Progenitor cell of endocrine pancreas (in vitro differentiated cells): Measurements from ENCODE around the gene ITGB6. TPM values are rescaled to one million over a fixed set of nuclear protein-coding genes. Genes with fewer than 3 reads are reported as not detected.
A peak's percentile ranks its signal among the peaks of the same experiment; 100 is the strongest.

Source experiments
- DNase-seq: peaks from one replicate; pipeline ENCODE4 v3.0.0; 2021; ENCODE audit warnings: low spot score; ENCODE audit not compliant: unreplicated experiment
- H3K27ac Mint-ChIP-seq: 2 replicates; pipeline ENCODE4 v1.8.0; 2021; ENCODE audit warnings: mild to moderate bottlenecking, moderate library complexity, mixed read lengths
- H3K27me3 Mint-ChIP-seq: 2 replicates; pipeline ENCODE4 v1.8.0; 2021; ENCODE audit warnings: mixed read lengths
- H3K36me3 Mint-ChIP-seq: 2 replicates; pipeline ENCODE4 v1.8.0; 2022; ENCODE audit warnings: mixed read lengths; ENCODE audit not compliant: insufficient read depth
- H3K4me1 Mint-ChIP-seq: 2 replicates; pipeline ENCODE4 v1.8.0; 2021; ENCODE audit warnings: low read depth, mixed read lengths
- H3K4me3 Mint-ChIP-seq: 2 replicates; pipeline ENCODE4 v1.8.0; 2021; ENCODE audit warnings: low read depth, mild to moderate bottlenecking, moderate library complexity, mixed read lengths
- H3K9me3 Mint-ChIP-seq: 2 replicates; pipeline ENCODE4 v1.8.0; 2021; ENCODE audit warnings: low read depth, mixed read lengths
- CTCF ChIP-seq: fragments of 200-600 bp; sonication (generic); IDR thresholded peaks from one replicate; pipeline ENCODE4 v1.5.0; 2021; ENCODE audit warnings: antibody characterized with exemption, mild to moderate bottlenecking; ENCODE audit not compliant: unreplicated experiment
- total RNA-seq: library from RNA; stranded (reverse); gene quantifications from 2 replicates; pipeline ENCODE4 v1.2.1, GENCODE V29; 2021

ITGB6 gene
- total RNA-seq, 1 donor from 2014 or later: 6.7 TPM

GRCh38 chr2:160075171-160075570, 124.9 kb downstream of the ITGB6 start:
- H3K9me3 Mint-ChIP-seq: peaks cover 20% of the 10 kb centered on the region
- TF ChIP-seq CTCF: no peak
- no peak overlapping the region for H3K27ac Mint-ChIP-seq
- no peaks in the 10 kb centered on the region for H3K36me3 Mint-ChIP-seq
- no peaks in the 10 kb centered on the region for H3K27me3 Mint-ChIP-seq
- H3K4me1 Mint-ChIP-seq: peaks cover 10% of the 10 kb centered on the region
- no peak overlapping the region for H3K4me3 Mint-ChIP-seq
- no peak for DNase-seq

- Mint-ChIP-seq H3K4me3 (no peak overlapping the region), H3K27me3 (no peaks in the 10 kb centered on the region), H3K27ac (no peak overlapping the region), H3K4me1 (peaks cover 10% of the 10 kb centered on the region), H3K36me3 (no peaks in the 10 kb centered on the region), H3K9me3 (peaks cover 14% of the 10 kb centered on the region)
- TF ChIP-seq CTCF: no peak
- DNase-seq: no peak
These were observed 126.7 kb downstream of the ITGB6 start for GRCh38 chr2:160073284-160073888.

GRCh38 chr2:160068906-160069305, 131.2 kb downstream of the ITGB6 start:
- no peak for TF ChIP-seq CTCF
- Mint-ChIP-seq H3K4me1 (peaks cover 1% of the 10 kb centered on the region), H3K27me3 (peaks cover 11% of the 10 kb centered on the region), H3K4me3 (no peak overlapping the region), H3K36me3 (peaks cover 4% of the 10 kb centered on the region), H3K9me3 (peaks cover 16% of the 10 kb centered on the region), H3K27ac (no peak overlapping the region)
- DNase-seq: no peak

GRCh38 chr2:160064916-160065315, 135.2 kb downstream of the ITGB6 start:
- Mint-ChIP-seq H3K27ac (peak overlapping the region; percentile 39), H3K4me1 (peaks cover 5% of the 10 kb centered on the region), H3K9me3 (peaks cover 8% of the 10 kb centered on the region), H3K36me3 (peaks cover 4% of the 10 kb centered on the region), H3K4me3 (no peak overlapping the region), H3K27me3 (peaks cover 26% of the 10 kb centered on the region)
- no peak for TF ChIP-seq CTCF
- DNase-seq: no peak

- no peak overlapping the region for H3K27ac Mint-ChIP-seq
- no peak overlapping the region for H3K4me3 Mint-ChIP-seq
- peaks cover 5% of the 10 kb centered on the region for H3K4me1 Mint-ChIP-seq
These were observed 136.0 kb downstream of the ITGB6 start for GRCh38 chr2:160063879-160064612.

More at GRCh38 chr2:160063879-160064612, 136.0 kb downstream of the ITGB6 start:
- Mint-ChIP-seq H3K9me3 (peaks cover 8% of the 10 kb centered on the region), H3K27me3 (peaks cover 32% of the 10 kb centered on the region), H3K36me3 (peaks cover 4% of the 10 kb centered on the region)
- no peak for DNase-seq
- TF ChIP-seq CTCF: no peak
